Measurements from ENCODE around the gene USP37.

USP37 gene, protein sequence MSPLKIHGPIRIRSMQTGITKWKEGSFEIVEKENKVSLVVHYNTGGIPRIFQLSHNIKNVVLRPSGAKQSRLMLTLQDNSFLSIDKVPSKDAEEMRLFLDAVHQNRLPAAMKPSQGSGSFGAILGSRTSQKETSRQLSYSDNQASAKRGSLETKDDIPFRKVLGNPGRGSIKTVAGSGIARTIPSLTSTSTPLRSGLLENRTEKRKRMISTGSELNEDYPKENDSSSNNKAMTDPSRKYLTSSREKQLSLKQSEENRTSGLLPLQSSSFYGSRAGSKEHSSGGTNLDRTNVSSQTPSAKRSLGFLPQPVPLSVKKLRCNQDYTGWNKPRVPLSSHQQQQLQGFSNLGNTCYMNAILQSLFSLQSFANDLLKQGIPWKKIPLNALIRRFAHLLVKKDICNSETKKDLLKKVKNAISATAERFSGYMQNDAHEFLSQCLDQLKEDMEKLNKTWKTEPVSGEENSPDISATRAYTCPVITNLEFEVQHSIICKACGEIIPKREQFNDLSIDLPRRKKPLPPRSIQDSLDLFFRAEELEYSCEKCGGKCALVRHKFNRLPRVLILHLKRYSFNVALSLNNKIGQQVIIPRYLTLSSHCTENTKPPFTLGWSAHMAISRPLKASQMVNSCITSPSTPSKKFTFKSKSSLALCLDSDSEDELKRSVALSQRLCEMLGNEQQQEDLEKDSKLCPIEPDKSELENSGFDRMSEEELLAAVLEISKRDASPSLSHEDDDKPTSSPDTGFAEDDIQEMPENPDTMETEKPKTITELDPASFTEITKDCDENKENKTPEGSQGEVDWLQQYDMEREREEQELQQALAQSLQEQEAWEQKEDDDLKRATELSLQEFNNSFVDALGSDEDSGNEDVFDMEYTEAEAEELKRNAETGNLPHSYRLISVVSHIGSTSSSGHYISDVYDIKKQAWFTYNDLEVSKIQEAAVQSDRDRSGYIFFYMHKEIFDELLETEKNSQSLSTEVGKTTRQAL

DNA sequence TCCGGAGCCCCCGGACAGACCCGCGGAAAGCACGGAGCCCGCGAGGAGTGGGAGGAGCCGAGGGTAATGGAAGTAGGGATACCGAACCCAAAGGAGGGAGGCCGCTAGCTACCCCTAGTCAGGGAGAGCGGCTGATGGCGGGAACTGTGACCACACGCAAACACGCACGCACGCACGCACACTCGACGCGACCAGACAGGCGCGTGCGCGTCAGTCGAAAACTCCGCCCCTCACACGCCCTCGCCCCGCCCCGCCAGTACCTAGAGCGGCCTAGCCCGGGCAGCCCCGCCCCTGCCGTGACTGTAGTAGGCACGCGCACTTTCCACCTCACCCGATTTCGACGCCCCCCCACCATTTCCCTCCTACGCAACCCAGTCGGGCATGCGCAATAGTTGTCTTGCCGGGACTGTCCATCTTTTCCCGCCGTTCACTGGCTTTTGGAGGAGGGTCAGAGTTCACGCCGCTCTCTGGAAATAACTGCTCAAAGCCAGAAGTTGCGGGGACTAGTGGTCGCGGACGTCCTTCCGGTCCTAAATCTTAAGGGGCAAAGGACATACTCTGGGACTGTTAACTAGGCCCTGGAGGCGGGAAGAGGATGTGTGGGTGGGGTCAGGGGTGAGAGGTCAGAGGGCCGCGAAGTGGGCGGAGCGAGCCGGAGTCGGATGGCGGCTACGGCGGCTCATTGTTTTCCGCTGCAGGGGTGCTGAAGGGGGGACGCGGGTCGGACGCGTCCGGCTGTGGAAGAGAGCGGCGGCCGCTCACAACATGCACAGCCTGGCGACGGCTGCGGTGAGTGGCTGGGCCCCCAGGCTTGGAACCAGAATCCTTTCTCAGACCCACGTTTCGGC lies at the start of gene USP37, which contains the start of gene CNOT9:
USP37 (minus strand) TSS at position 162 of the 848 bp plus-strand sequence. CDS start 9,698 bp downstream, outside the sequence.
CNOT9 (plus strand) TSS at position 650 of the 848 bp plus-strand sequence; CDS start at position 766, 116 bp downstream.
- DNase-seq (ENCODE audit: low spot score): peak; percentile 97

- DNase-seq (ENCODE audit: low spot score): no peak
Observed at GRCh38 chr2:218615868-218616315, 47.7 kb upstream of the USP37 start.

- DNase-seq (ENCODE audit: low spot score): no peak
Observed at GRCh38 chr2:218607436-218608115, 39.4 kb upstream of the USP37 start, which contains the start of gene PLCD4. PLCD4 (plus strand) TSS chr2:218607899; CDS start chr2:218615740, 7,841 bp downstream.

GRCh38 chr2:218605432-218605831 lies 37.3 kb upstream of the USP37 start:
- no peak for DNase-seq (ENCODE audit: low spot score)

DNA sequence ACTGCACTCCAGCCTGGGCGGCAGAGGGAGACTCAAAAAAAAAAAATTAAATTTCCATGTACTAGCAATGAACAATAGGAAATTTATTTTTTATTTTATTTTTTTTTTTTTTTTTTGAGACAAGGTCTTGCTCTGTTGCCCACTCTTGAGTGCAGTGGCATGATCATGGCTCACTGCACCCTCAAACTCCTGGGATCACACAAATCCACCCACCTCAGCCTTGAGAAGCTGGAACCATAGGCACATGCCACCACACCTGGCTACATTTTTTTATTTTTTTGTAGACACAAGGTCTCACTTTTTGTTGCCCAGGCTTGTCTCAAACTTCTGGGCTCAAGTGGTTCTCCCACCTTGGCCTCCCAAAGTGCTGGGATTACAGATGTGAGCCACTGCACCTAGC lies 17.4 kb upstream of the USP37 start:
- DNase-seq (ENCODE audit: low spot score): no peak

DNA sequence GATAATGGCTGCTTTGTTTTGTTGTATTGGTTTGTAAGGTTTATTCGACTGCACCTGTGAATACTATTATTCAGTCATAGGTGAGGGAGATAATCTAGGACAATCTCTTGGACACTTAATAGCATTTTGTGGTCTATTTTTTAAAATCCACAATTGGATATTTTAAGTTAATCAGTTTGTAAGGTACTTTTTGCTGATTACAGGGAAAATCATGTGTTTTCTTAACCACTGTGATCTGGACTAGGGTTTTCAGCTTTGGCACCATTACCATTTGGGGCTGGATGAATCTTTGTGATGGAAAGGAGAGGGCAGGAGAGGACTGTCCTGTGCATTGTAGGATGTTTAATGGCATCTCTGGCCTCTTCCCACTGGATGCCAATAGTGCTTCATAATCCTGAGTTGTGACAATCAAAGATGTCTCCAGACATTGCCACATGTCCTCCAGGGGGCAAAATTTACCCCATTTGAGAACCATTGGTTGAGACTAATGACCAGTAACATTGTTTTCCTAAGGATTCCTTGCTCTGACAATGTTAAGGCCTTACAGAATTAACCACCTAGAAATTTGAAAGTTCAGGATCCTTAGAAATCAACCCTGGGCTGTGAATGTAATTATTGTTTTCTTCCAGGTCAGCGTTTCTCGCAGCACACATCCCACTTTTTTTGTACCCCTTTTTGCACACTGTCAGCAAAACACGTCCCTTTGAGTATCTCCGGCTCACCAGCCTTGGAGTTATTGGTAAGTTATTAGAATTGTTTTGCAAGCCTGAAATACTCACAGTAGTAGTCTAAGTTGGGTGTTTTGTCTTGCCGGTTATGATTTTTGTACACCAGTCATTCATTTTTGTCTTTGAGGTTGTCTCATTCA lies 16.1 kb upstream of the USP37 start:
- no peak for DNase-seq (ENCODE audit: low spot score)

DNA sequence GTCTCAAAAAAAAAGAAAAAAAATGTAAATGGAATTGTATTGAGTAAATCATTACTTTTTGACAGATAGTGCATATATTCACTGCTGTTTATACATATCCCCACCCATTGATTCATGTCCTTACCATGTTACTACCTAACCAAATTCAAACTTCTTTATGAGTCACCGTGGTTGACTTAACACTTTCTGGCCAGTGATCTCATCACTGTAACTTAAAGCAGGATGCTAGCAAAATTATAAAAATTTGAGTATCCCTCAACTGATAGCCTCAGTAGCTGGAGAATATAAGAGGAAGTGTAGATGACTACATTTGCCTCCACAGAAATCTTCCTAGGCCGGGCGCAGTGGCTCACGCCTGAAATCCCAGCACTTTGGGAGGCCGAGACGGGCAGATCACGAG lies 13.9 kb upstream of the USP37 start:
- DNase-seq (ENCODE audit: low spot score): peak; percentile 27

- DNase-seq (ENCODE audit: low spot score): no peak
Observed at GRCh38 chr2:218578272-218578877, 10.2 kb upstream of the USP37 start.

- DNase-seq (ENCODE audit: low spot score): no peak
Observed at GRCh38 chr2:218577482-218578220, 9.5 kb upstream of the USP37 start.

GRCh38 chr2:218576854-218577253 lies 8.7 kb upstream of the USP37 start:
- DNase-seq (ENCODE audit: low spot score): no peak

GRCh38 chr2:218570850-218571249 lies 2.7 kb upstream of the USP37 start:
- no peak for DNase-seq (ENCODE audit: low spot score)

DNA sequence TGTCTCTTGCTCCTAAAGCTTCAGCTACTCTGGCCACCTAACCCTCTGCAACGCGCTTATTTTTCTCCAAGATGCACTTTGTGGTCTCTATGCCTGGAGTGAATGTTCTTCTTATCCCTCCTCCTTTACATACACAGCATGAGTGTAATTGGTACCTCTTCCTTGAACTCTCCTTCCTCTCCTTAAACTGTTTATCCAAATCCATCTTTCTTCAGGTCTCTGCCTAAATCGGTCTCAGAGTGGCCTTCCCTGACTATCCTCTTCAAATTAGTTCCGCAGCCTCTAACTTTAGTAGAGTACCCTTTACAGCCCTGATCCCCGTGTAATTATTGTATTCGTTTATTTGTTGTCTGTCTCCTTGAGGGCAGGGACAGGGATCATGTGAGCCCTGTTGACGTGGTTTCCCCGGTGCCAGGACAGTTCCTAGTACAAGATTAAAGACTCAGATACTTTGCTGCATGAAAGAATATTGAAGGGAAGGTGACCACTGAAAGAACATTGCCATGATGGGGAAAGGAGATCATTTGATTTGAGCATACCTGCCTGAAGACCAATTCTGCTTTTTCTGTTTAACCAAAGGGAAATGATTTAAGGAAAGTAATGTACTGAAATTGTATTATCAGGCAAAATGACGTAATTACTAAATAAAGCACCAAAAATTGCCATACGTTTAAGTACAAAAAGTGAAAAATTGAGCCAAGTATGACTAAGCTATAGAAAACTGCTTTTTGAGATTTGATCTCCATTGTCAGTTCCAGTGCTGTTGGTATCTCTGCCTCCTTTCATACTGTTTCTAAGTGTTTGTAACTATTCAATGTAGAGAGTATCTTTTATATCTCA lies 1.7 kb upstream of the USP37 start:
- peak; percentile 13 for DNase-seq (ENCODE audit: low spot score)

- peak; percentile 65 for DNase-seq (ENCODE audit: low spot score)
Observed at GRCh38 chr2:218569038-218569431, 884 bp upstream of the USP37 start.

DNA sequence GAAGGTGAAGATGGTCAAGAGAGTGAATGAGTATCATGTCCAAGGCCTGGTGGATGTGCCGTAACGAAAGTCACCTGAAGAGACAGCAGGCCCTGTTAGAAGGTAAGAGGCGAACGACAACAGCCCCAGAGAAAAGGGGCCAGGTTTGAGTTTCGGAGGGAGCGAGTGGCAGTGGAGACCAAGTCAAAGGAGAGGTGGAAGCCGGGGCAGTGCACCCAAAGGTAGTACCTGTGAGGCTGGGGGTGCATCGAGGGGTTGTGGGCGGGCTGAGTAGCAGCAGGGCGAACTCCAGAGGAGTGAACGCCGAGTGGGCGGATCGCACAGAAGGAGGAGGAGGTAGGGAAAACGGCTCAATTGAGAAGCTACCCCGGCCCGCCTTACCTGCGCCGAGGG lies 358 bp downstream of the USP37 start:
- DNase-seq (ENCODE audit: low spot score): no peak

GRCh38 chr2:218566296-218566695 lies 1.9 kb downstream of the USP37 start:
- DNase-seq (ENCODE audit: low spot score): no peak

DNA sequence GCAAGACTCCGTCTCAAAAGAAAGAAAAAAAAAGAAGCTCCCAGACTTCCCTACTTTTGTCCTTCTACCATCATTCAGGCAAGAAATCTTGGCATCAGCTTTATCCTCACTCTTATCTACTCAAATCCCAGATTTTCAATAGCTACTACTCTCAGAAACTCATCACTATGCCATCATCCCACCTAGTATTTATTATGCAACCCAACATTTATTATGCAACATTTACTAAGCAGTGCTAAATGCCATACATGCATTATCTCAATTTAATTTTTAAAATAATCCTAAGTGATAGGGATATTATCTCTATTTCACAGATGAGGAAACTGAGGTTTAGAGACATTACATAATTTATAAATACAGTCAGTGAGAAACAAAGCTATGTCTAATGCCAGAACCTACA lies 4.1 kb downstream of the USP37 start:
- no peak for DNase-seq (ENCODE audit: low spot score)

GRCh38 chr2:218558986-218559385 lies 9.2 kb downstream of the USP37 start:
- no peak for DNase-seq (ENCODE audit: low spot score)

DNA sequence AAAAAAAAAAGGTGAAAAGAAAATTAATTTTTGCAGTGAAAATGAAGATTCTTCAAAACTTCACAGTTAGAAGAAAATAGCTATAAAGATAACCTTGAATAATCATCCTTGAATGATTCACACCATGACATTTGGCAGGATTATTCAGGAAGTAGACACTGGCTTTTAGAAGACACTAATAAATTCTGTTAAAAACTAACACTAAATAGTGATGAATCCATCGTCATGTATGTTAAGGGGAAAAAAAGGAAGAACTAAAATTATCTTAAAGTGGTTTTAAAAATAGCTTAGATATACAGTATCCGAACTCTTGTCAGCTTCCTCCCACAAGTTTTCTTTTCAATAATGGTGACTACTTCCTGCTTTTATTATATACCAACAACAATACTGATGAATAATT lies 10.2 kb downstream of the USP37 start:
- DNase-seq (ENCODE audit: low spot score): no peak

All from SW480 (cell line).